IPS DF 4.7 (cell line): ENCODE measurements around the gene DMKN.
"Not testable (repeated sequence)": the region's sequence is repeated elsewhere in the genome, so short reads cannot be mapped to it uniquely, and the experiment has no call there.

Experiments
- DNase-seq: peaks from one replicate; pipeline ENCODE4 v3.0.0-alpha.2; 2013; ENCODE audit warnings: low spot score; ENCODE audit errors: extremely low read depth

The DMKN gene

GRCh38 chr19:35498220-35498619 is 15.2 kb downstream of the DMKN start:
- no peak for DNase-seq

GRCh38 chr19:35497406-35497805 is 16.0 kb downstream of the DMKN start:
- DNase-seq: no peak

- DNase-seq: no peak
Observed at GRCh38 chr19:35495107-35496064, 18.1 kb downstream of the DMKN start.

GRCh38 chr19:35493971-35494370 is 19.5 kb downstream of the DMKN start:
- DNase-seq: no peak

- no peak for DNase-seq
Observed at GRCh38 chr19:35491836-35492360, 21.6 kb downstream of the DMKN start.

- no peak for DNase-seq
Observed at GRCh38 chr19:35490364-35490763, 23.1 kb downstream of the DMKN start, which contains the start of gene KRTDAP. Gene KRTDAP (minus strand): TSS chr19:35490464. CDS start chr19:35490442, 22 bp downstream.

GRCh38 chr19:35488677-35489076 is 24.8 kb downstream of the DMKN start:
- DNase-seq: no peak

- no peak for DNase-seq
Observed at GRCh38 chr19:35487656-35488182, 25.7 kb downstream of the DMKN start.

- DNase-seq: no peak
Observed at GRCh38 chr19:35486268-35486708, 27.2 kb downstream of the DMKN start.

GRCh38 chr19:35484252-35485036 is 29.0 kb downstream of the DMKN start:
- no peak for DNase-seq

GRCh38 chr19:35483089-35483488 is 30.4 kb downstream of the DMKN start:
- no peak for DNase-seq

- DNase-seq: no peak
Observed at GRCh38 chr19:35478794-35479677, 34.4 kb downstream of the DMKN start.

GRCh38 chr19:35476149-35476548 is 37.3 kb downstream of the DMKN start:
- peak; percentile 28 for DNase-seq

- not testable (repeated sequence) for DNase-seq
Observed at GRCh38 chr19:35474594-35474993, 38.9 kb downstream of the DMKN start.

- DNase-seq: no peak
Observed at GRCh38 chr19:35474104-35474503, 39.3 kb downstream of the DMKN start.

GRCh38 chr19:35471946-35472345 is 41.5 kb downstream of the DMKN start:
- no peak for DNase-seq

- DNase-seq: not testable (repeated sequence)
Observed at GRCh38 chr19:35471075-35471474, 42.4 kb downstream of the DMKN start.

- DNase-seq: no peak
Observed at GRCh38 chr19:35470128-35470527, 43.3 kb downstream of the DMKN start.

GRCh38 chr19:35468637-35469036 is 44.8 kb downstream of the DMKN start:
- DNase-seq: peak; percentile 19

GRCh38 chr19:35466259-35466658 is 47.2 kb downstream of the DMKN start:
- no peak for DNase-seq

GRCh38 chr19:35462956-35463355 is 50.5 kb downstream of the DMKN start:
- not testable (repeated sequence) for DNase-seq
